ENCODE measurements around the gene STX4. TPM values are rescaled to one million over a fixed set of nuclear protein-coding genes. Genes with fewer than 3 reads are reported as not detected.
A peak's percentile ranks its signal among the peaks of the same experiment; 100 is the strongest.

Gene STX4
- 6.6 and 13.3 TPM in 2 replicates for total RNA-seq (ENCODE audit: low replicate concordance)

GRCh38 chr16:31032736-31033708 lies at the start of gene STX4:
TSS of gene STX4 (plus strand) at chr16:31033558. CDS start at chr16:31033806, 248 bp downstream.
- H3K27ac ChIP-seq = no peak within 1 kb of the TSS
- H2AFZ ChIP-seq (replicated peaks) = peak within 1 kb of the TSS; percentile 96
- H3K27ac Mint-ChIP-seq = peak within 1 kb of the TSS; percentile 72
- peaks cover 13% of the 10 kb centered on the region for H3F3A ChIP-seq (ENCODE audit: low read depth)
- peak; percentile 97 for DNase-seq (ENCODE audit: low spot score)
- H3K4me1 Mint-ChIP-seq = peaks cover 14% of the 10 kb centered on the region
- no peaks in the 10 kb centered on the region for H3K9me3 ChIP-seq (ENCODE audit: low read depth)
- H3K36me3 ChIP-seq = no peaks in the 10 kb centered on the region
- H3K4me3 Mint-ChIP-seq = peak within 1 kb of the TSS; percentile 95
- H4K20me1 ChIP-seq (ENCODE audit: low read depth) = no peaks in the 10 kb centered on the region
- TF ChIP-seq EZH2 (IDR thresholded peaks at IDR 0.05) = no peak
- no peak for TF ChIP-seq CTCF (IDR thresholded peaks at IDR 0.05)
- no peak for TF ChIP-seq EZH2phosphoT487 (IDR thresholded peaks at IDR 0.05)
- H3K36me3 Mint-ChIP-seq = no peaks in the 10 kb centered on the region
- peaks cover 6% of the 10 kb centered on the region for H3K4me1 ChIP-seq
- no peak within 1 kb of the TSS for H3K9ac ChIP-seq
- no peaks in the 10 kb centered on the region for H3K9me3 Mint-ChIP-seq
- H3K27me3 ChIP-seq = no peaks in the 10 kb centered on the region
- H3K4me2 ChIP-seq = peak within 1 kb of the TSS; percentile 90
- peaks cover 2% of the 10 kb centered on the region for H3K27me3 Mint-ChIP-seq (ENCODE audit: insufficient read depth, low read depth)
- no peaks in the 10 kb centered on the region for H3K79me2 ChIP-seq (ENCODE audit: low read depth)
- H3K4me3 ChIP-seq = peak within 1 kb of the TSS; percentile 91

- peaks cover 4% of the 10 kb centered on the region for H4K20me1 ChIP-seq (ENCODE audit: low read depth)
- H3K27me3 ChIP-seq = no peaks in the 10 kb centered on the region
- no peaks in the 10 kb centered on the region for H3K79me2 ChIP-seq (ENCODE audit: low read depth)
- H3K36me3 ChIP-seq = no peaks in the 10 kb centered on the region
- H3K36me3 Mint-ChIP-seq = peaks cover 10% of the 10 kb centered on the region
- peak overlapping the region; percentile 35 for H3K4me3 Mint-ChIP-seq
- H3K4me1 Mint-ChIP-seq = no peaks in the 10 kb centered on the region
- H3K27ac Mint-ChIP-seq = no peak overlapping the region
- no peaks in the 10 kb centered on the region for H3K4me1 ChIP-seq
- peaks cover 10% of the 10 kb centered on the region for H3F3A ChIP-seq (ENCODE audit: low read depth)
- H3K27me3 Mint-ChIP-seq (ENCODE audit: insufficient read depth, low read depth) = peaks cover 11% of the 10 kb centered on the region
- no peak for DNase-seq (ENCODE audit: low spot score)
- no peaks in the 10 kb centered on the region for H3K9me3 ChIP-seq (ENCODE audit: low read depth)
- no peak overlapping the region for H3K4me2 ChIP-seq
- H2AFZ ChIP-seq (replicated peaks) = no peak overlapping the region
- TF ChIP-seq EZH2phosphoT487 (IDR thresholded peaks at IDR 0.05) = no peak
- TF ChIP-seq CTCF (IDR thresholded peaks at IDR 0.05) = no peak
- TF ChIP-seq EZH2 (IDR thresholded peaks at IDR 0.05) = no peak
- H3K27ac ChIP-seq = no peak overlapping the region
- H3K9me3 Mint-ChIP-seq = no peaks in the 10 kb centered on the region
- H3K4me3 ChIP-seq = no peak overlapping the region
- H3K9ac ChIP-seq = no peak overlapping the region
Observed at GRCh38 chr16:30983898-30984610, 49.3 kb upstream of the STX4 start.

- peak within 1 kb of the TSS; percentile 35 for H3K4me3 Mint-ChIP-seq
- no peak within 1 kb of the TSS for H2AFZ ChIP-seq (replicated peaks)
- no peaks in the 10 kb centered on the region for H3K4me1 Mint-ChIP-seq
- peak within 1 kb of the TSS; percentile 33 for H3K4me3 ChIP-seq
- peak within 1 kb of the TSS; percentile 75 for H3K4me2 ChIP-seq
- H3K27me3 Mint-ChIP-seq (ENCODE audit: insufficient read depth, low read depth) = peaks cover 11% of the 10 kb centered on the region
- H3K9me3 Mint-ChIP-seq = no peaks in the 10 kb centered on the region
- H3K27me3 ChIP-seq = no peaks in the 10 kb centered on the region
- H3K9ac ChIP-seq = no peak within 1 kb of the TSS
- peaks cover 4% of the 10 kb centered on the region for H4K20me1 ChIP-seq (ENCODE audit: low read depth)
- DNase-seq (ENCODE audit: low spot score) = peak; percentile 90
- no peaks in the 10 kb centered on the region for H3K36me3 ChIP-seq
- peaks cover 10% of the 10 kb centered on the region for H3K36me3 Mint-ChIP-seq
- H3K79me2 ChIP-seq (ENCODE audit: low read depth) = no peaks in the 10 kb centered on the region
- H3K4me1 ChIP-seq = no peaks in the 10 kb centered on the region
- H3K27ac Mint-ChIP-seq = peak within 1 kb of the TSS; percentile 63
- no peak within 1 kb of the TSS for H3K27ac ChIP-seq
- no peaks in the 10 kb centered on the region for H3K9me3 ChIP-seq (ENCODE audit: low read depth)
- peaks cover 10% of the 10 kb centered on the region for H3F3A ChIP-seq (ENCODE audit: low read depth)
- no peak for TF ChIP-seq EZH2 (IDR thresholded peaks at IDR 0.05)
- TF ChIP-seq CTCF (IDR thresholded peaks at IDR 0.05) = peak; percentile 85
Observed at GRCh38 chr16:30984669-30985400, 48.5 kb upstream of the STX4 start, which contains the start of gene HSD3B7. TSS of gene HSD3B7 (plus strand) at chr16:30985207. CDS start at chr16:30985659, 452 bp downstream.
